H54 (cell line): ENCODE results near the gene HLA-DMA.

Experiments used
- DNase-seq: peaks from one replicate; pipeline ENCODE4 v3.0.0; 2011; ENCODE audit warnings: low spot score, mixed read lengths; ENCODE audit not compliant: insufficient read length
- FAIRE-seq: peaks from 3 replicates; lab custom pipeline; 2011; peaks lifted over from hg19 to GRCh38; lab: Jason Lieb, UNC
- POLR2A ChIP-seq: IDR thresholded peaks from 2 replicates; pipeline ENCODE4 v1.6.1; 2011; ENCODE audit warnings: low read depth, mild to moderate bottlenecking, low read length

The HLA-DMA gene

GRCh38 chr6:32980488-32981038 is 27.7 kb upstream of the HLA-DMA start:
- no peak for FAIRE-seq
- DNase-seq = no peak
- TF ChIP-seq POLR2A = no peak

GRCh38 chr6:32979720-32980487 is 27.0 kb upstream of the HLA-DMA start:
- FAIRE-seq (no peak), DNase-seq (no peak)
- TF ChIP-seq POLR2A = no peak

- TF ChIP-seq POLR2A = no peak
- FAIRE-seq (no peak), DNase-seq (no peak)
These were observed 25.0 kb upstream of the HLA-DMA start for GRCh38 chr6:32977953-32978324.

GRCh38 chr6:32977272-32977952 is 24.5 kb upstream of the HLA-DMA start:
- DNase-seq (no peak), FAIRE-seq (no peak)
- no peak for TF ChIP-seq POLR2A

GRCh38 chr6:32976334-32977069 is 23.6 kb upstream of the HLA-DMA start:
- FAIRE-seq (no peak), DNase-seq (no peak)
- no peak for TF ChIP-seq POLR2A

GRCh38 chr6:32975886-32976285 is 23.0 kb upstream of the HLA-DMA start:
- no peak for DNase-seq
- no peak for FAIRE-seq
- no peak for TF ChIP-seq POLR2A

- FAIRE-seq (no peak), DNase-seq (no peak)
- TF ChIP-seq POLR2A = no peak
These were observed 21.8 kb upstream of the HLA-DMA start for GRCh38 chr6:32974541-32975308.

- FAIRE-seq (no peak), DNase-seq (no peak)
- no peak for TF ChIP-seq POLR2A
These were observed 21.1 kb upstream of the HLA-DMA start for GRCh38 chr6:32974016-32974333.

- DNase-seq (no peak), FAIRE-seq (no peak)
- no peak for TF ChIP-seq POLR2A
These were observed 20.5 kb upstream of the HLA-DMA start for GRCh38 chr6:32973144-32974015.

GRCh38 chr6:32972353-32973143 is 19.7 kb upstream of the HLA-DMA start:
- DNase-seq (no peak), FAIRE-seq (no peak)
- 0 out of 2 replicates have a peak, but pooled peaks have one; percentile 10 for TF ChIP-seq POLR2A

- peak; percentile 99 for TF ChIP-seq POLR2A
- FAIRE-seq (peak; percentile 62), DNase-seq (peak; percentile 78)
These were observed 18.9 kb upstream of the HLA-DMA start for GRCh38 chr6:32971581-32972352.

GRCh38 chr6:32971242-32971580 is 18.3 kb upstream of the HLA-DMA start:
- FAIRE-seq = no peak
- no peak for TF ChIP-seq POLR2A
- no peak for DNase-seq
